DOHH2 (cell line): ENCODE results near the gene GPR153.

ENCODE experiments used
- H3F3A ChIP-seq: fragments of 200-600 bp; sonication (generic), shearing (Covaris generic); 2 replicates; pipeline ENCODE4 v1.6.0; 2016; ENCODE audit warnings: antibody characterized with exemption, mild to moderate bottlenecking; ENCODE audit not compliant: control insufficient read depth, insufficient read depth
- H3K27ac ChIP-seq: fragments of 200-600 bp; sonication (generic); 2 replicates; pipeline ENCODE4 v1.5.1; 2014; ENCODE audit warnings: low read depth, mild to moderate bottlenecking, low read length, moderate library complexity
- H3K27me3 ChIP-seq: fragments of 200-600 bp; sonication (generic); 2 replicates; pipeline ENCODE4 v1.6.1; 2014; ENCODE audit warnings: mild to moderate bottlenecking, low read length, mixed read lengths; ENCODE audit not compliant: control insufficient read depth
- H3K36me3 ChIP-seq: fragments of 200-600 bp; sonication (generic); 2 replicates; pipeline ENCODE4 v1.6.1; 2014; ENCODE audit warnings: mild to moderate bottlenecking, low read length, moderate library complexity, mixed read lengths; ENCODE audit not compliant: control insufficient read depth
- H3K4me1 ChIP-seq: fragments of 200-600 bp; sonication (generic); 2 replicates; pipeline ENCODE4 v1.6.1; 2014; ENCODE audit warnings: mild to moderate bottlenecking, low read length, mixed read lengths; ENCODE audit not compliant: control insufficient read depth
- H3K4me2 ChIP-seq: fragments of 200-600 bp; sonication (generic); 2 replicates; pipeline ENCODE4 v1.6.0; 2014; ENCODE audit warnings: mild to moderate bottlenecking, low read length, moderate library complexity
- H3K4me3 ChIP-seq: fragments of 200-600 bp; sonication (generic); 2 replicates; pipeline ENCODE4 v1.5.1; 2014; ENCODE audit warnings: mild to moderate bottlenecking, low read length, mixed read lengths
- H3K79me2 ChIP-seq: fragments of 200-600 bp; sonication (generic); 2 replicates; pipeline ENCODE4 v1.6.1; 2014; ENCODE audit warnings: mild to moderate bottlenecking, low read length, mixed read lengths; ENCODE audit not compliant: control insufficient read depth
- H3K9me2 ChIP-seq: fragments of 200-600 bp; sonication (generic); replicated peaks from 2 replicates; pipeline ENCODE4 v1.6.1; 2014; ENCODE audit warnings: mild to moderate bottlenecking, low read length, mixed read lengths; ENCODE audit not compliant: control insufficient read depth
- H3K9me3 ChIP-seq: fragments of 200-600 bp; sonication (generic); 2 replicates; pipeline ENCODE4 v1.6.1; 2014; ENCODE audit warnings: antibody characterized with exemption, low read length, mixed read lengths; ENCODE audit not compliant: control insufficient read depth, insufficient read depth
- H4K20me1 ChIP-seq: fragments of 200-600 bp; sonication (generic); 2 replicates; pipeline ENCODE4 v1.6.0; 2014; ENCODE audit warnings: low read depth, mild to moderate bottlenecking, antibody characterized with exemption, low read length, moderate library complexity; ENCODE audit not compliant: control insufficient read depth, insufficient read depth
- EZH2phosphoT487 ChIP-seq: fragments of 200-600 bp; sonication (generic); IDR thresholded peaks from 2 replicates; pipeline ENCODE4 v1.6.1; 2017; ENCODE audit warnings: borderline replicate concordance, mild to moderate bottlenecking, antibody characterized with exemption, low read length, moderate library complexity, mixed read lengths
- TF ChIP-seq, protein P1 (sequence below): fragments of 200-600 bp; sonication (generic); IDR thresholded peaks from one replicate; pipeline ENCODE4 v1.5.1; 2014; ENCODE audit warnings: antibody characterized with exemption, mild to moderate bottlenecking, low read depth, low read length; ENCODE audit not compliant: poor library complexity, severe bottlenecking

GPR153 gene

DNA sequence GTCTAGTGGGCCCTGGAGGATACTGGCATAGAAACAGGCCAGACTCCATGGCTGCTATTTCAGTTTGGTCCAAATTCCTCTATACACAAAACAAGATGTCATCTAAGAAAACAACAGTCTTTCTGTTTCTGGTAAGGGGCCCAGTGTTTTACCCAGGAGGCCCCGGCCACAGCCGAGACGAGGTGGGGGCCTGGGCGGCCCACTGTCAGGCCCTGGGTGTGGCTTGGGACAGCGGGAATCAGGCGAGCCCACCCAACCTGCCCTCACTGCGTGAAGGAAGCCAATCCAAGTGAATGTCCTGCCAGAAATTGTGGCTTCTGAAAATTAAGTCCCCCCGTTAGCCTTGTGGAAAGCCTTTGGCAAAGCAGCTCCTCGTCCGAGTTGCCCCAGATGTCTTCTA lies 31.2 kb upstream of the GPR153 start:
- H3K9me2 ChIP-seq, result no peaks in the 10 kb centered on the region
- no peak overlapping the region for H3K4me2 ChIP-seq
- TF ChIP-seq, protein P1, sequence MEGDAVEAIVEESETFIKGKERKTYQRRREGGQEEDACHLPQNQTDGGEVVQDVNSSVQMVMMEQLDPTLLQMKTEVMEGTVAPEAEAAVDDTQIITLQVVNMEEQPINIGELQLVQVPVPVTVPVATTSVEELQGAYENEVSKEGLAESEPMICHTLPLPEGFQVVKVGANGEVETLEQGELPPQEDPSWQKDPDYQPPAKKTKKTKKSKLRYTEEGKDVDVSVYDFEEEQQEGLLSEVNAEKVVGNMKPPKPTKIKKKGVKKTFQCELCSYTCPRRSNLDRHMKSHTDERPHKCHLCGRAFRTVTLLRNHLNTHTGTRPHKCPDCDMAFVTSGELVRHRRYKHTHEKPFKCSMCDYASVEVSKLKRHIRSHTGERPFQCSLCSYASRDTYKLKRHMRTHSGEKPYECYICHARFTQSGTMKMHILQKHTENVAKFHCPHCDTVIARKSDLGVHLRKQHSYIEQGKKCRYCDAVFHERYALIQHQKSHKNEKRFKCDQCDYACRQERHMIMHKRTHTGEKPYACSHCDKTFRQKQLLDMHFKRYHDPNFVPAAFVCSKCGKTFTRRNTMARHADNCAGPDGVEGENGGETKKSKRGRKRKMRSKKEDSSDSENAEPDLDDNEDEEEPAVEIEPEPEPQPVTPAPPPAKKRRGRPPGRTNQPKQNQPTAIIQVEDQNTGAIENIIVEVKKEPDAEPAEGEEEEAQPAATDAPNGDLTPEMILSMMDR, result no peak
- no peak for TF ChIP-seq EZH2phosphoT487
- H3K4me1 ChIP-seq, result no peaks in the 10 kb centered on the region
- no peak overlapping the region for H3K4me3 ChIP-seq
- H3K27ac ChIP-seq, result no peak overlapping the region
- peaks cover 15% of the 10 kb centered on the region; the same call in 1 of the 2 replicates for H3K36me3 ChIP-seq
- no peaks in the 10 kb centered on the region for H3K27me3 ChIP-seq
- H3K9me3 ChIP-seq, result no peaks in the 10 kb centered on the region
- H4K20me1 ChIP-seq, result no peaks in the 10 kb centered on the region
- H3K79me2 ChIP-seq, result no peaks in the 10 kb centered on the region
- H3F3A ChIP-seq, result no peaks in the 10 kb centered on the region

DNA sequence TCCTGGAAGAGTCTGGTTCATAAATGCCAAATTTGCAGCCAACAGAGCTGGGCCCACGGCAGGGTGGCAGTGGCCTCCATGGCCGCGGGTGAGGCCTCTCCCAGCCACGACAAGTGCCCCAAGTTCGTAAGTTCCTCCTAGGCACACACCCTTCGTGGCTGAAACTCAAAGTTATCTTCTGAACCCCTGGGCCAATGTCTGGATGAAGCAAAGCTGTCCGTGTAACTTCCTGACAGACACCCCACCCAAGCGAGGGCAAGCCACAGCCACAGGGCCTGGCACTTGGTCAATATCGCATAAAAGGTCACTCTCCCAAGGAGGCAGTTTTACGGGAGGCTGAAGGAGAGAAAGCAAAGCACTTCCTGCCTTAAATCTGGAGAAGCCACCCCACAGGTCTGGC lies 27.8 kb upstream of the GPR153 start:
- Histone ChIP-seq H4K20me1 (no peaks in the 10 kb centered on the region), H3K36me3 (peaks cover 6% of the 10 kb centered on the region; the same call in 1 of the 2 replicates)
- TF ChIP-seq EZH2phosphoT487, result no peak

DNA sequence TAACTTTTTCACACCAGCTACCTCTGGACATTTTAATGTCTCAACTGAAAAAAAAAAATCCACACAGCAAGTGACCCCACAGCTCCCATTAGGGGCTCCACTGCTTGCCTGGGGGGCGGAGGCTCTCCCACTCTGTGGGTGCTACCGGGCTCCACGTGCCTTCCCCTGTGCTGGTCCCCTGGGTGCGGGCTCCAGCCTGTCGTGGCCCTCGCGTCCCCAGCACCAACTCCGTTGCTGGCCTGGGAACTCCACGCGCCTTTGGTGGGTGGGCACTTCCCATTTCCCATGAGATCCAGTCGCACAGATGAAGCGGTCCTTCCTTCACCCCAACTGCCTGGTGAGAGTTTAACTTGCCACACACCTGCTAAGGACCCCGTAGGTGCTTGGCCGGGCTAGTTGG lies 27.1 kb upstream of the GPR153 start:
- Histone ChIP-seq H3K9me2 (no peaks in the 10 kb centered on the region), H3K4me2 (no peak overlapping the region), H3K9me3 (no peaks in the 10 kb centered on the region), H3K79me2 (no peaks in the 10 kb centered on the region), H3K4me3 (no peak overlapping the region), H3F3A (no peaks in the 10 kb centered on the region), H3K27ac (no peak overlapping the region), H3K27me3 (no peaks in the 10 kb centered on the region), H3K36me3 (no peaks in the 10 kb centered on the region; the same call in 1 of the 2 replicates), H3K4me1 (no peaks in the 10 kb centered on the region), H4K20me1 (no peaks in the 10 kb centered on the region)
- no peak for TF ChIP-seq EZH2phosphoT487
- TF ChIP-seq, protein P1, result no peak

More for the DNA sequence above, 27.8 kb upstream of the GPR153 start:
- H3K27ac ChIP-seq, result no peak overlapping the region
- no peak overlapping the region for H3K4me2 ChIP-seq
- H3K9me2 ChIP-seq, result no peaks in the 10 kb centered on the region
- no peaks in the 10 kb centered on the region for H3K4me1 ChIP-seq
- H3K27me3 ChIP-seq, result no peaks in the 10 kb centered on the region
- no peaks in the 10 kb centered on the region for H3K9me3 ChIP-seq
- H3K4me3 ChIP-seq, result no peak overlapping the region
- H3K79me2 ChIP-seq, result no peaks in the 10 kb centered on the region
- H3F3A ChIP-seq, result no peaks in the 10 kb centered on the region

DNA sequence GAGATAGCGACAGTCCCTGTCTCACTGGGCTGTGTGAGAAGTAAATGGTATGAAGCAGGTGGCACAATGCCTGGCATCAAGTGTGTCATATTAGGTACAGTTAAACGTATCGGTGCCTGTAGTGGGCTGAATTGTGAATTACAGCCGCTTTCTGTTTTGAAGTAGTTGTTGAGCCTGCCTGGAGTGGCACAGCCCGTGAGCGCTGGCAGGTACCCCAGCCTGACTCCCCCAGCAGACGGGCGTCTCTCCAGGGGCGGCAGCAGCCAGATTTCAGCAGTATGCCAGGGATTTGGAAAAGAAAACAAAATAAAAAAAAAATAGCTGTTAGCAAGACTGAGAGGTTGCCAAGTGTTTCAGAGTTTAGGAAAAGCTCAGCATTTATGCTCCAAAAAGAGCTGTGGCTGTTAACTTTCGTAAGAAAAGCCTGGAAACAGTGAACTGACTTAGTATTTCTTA lies 26.6 kb upstream of the GPR153 start:
- Histone ChIP-seq H3K36me3 (no peaks in the 10 kb centered on the region), H4K20me1 (no peaks in the 10 kb centered on the region), H3K4me2 (no peak overlapping the region), H3K27ac (no peak overlapping the region), H3K79me2 (no peaks in the 10 kb centered on the region), H3K4me3 (no peak overlapping the region), H3K9me2 (no peaks in the 10 kb centered on the region), H3K9me3 (no peaks in the 10 kb centered on the region), H3K27me3 (no peaks in the 10 kb centered on the region), H3F3A (no peaks in the 10 kb centered on the region), H3K4me1 (no peaks in the 10 kb centered on the region)
- TF ChIP-seq, protein P1, result no peak
- TF ChIP-seq EZH2phosphoT487, result no peak
